ENCODE results near the gene CDKN2AIP.
A peak's percentile ranks its signal among the peaks of the same experiment; 100 is the strongest.

CDKN2AIP gene

DNA sequence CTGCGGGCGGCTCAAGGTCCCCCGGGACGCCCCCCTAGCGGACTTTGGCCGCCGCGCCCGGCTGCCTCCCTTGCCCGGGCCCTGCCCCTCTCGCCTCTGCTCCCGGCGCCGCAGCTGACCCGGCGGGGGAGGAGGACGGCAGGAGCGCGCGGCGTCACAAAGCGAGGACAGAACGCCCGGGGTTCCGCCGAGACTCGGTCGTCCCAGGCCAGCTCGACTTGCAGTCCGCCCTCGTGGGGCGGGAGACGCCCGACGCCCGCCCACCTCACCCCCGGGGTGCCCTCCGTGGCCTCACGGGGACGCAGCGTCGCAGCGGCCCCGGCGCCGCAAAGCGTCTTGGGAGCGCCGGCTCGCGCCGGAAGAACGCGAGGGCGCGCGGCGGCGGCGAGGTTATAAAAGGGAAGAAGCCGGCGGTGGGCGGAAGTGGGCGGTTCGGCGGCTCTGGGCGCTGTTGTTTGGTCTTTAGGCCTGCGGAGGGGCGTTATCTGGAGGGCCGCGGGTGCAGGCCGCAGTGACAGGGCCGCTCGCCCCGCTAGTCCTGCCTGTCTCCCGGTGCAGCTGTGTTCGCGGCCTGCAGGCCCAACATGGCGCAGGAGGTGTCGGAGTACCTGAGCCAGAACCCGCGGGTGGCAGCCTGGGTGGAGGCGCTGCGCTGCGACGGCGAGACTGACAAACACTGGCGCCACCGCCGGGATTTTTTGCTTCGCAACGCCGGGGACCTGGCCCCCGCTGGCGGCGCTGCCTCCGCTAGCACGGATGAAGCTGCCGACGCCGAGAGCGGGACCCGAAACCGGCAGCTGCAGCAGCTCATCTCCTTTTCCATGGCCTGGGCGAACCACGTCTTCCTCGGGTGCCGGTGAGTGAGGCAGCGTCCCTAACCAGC, at the start of gene CDKN2AIP:
TSS of gene CDKN2AIP (plus strand) at position 423 of the 883 bp plus-strand sequence. CDS start at position 585, 162 bp downstream.
- DNase-seq, result peak; percentile 98

DNA sequence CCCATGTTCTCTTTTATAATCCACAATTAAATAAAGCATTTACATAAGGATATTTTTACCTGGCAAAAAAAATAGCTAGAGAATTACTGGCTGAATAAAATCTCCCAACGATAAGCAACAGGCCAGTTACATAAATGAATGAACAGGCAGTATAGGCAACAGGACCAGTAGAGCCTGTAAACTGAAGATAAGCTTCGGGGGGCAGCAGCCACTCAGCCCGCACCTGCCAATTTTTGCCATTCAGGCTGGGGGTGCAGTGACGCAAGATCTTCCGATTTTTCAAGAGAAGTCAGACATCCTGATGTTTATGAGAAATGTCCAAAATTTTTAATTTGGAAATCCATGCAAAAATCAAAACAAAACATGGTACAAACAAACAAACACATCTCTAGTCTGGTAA, 49.0 kb upstream of the CDKN2AIP start:
- no peak for DNase-seq

DNA sequence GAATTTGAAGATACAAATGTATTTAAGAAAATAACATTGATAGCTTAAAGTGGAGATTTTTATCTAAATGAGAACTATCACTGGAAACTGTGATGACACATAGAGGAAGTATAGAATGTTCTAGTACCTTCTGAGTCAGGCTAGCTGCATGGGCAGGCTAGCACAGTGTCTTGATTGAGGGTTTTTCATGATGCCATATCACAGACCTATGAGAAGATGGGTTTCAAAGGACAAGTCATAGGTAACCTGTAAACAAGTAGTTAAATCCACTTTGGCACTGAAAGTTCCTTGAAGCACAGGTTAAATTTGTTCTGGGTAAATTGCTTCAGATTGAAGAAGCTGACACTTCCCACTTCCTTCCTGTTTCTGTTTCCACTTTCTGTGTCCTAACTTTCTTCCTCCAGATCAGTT, 48.2 kb upstream of the CDKN2AIP start:
- DNase-seq, result peak; percentile 30

GRCh38 chr4:183397741-183398297, 46.6 kb upstream of the CDKN2AIP start:
- DNase-seq, result no peak

DNA sequence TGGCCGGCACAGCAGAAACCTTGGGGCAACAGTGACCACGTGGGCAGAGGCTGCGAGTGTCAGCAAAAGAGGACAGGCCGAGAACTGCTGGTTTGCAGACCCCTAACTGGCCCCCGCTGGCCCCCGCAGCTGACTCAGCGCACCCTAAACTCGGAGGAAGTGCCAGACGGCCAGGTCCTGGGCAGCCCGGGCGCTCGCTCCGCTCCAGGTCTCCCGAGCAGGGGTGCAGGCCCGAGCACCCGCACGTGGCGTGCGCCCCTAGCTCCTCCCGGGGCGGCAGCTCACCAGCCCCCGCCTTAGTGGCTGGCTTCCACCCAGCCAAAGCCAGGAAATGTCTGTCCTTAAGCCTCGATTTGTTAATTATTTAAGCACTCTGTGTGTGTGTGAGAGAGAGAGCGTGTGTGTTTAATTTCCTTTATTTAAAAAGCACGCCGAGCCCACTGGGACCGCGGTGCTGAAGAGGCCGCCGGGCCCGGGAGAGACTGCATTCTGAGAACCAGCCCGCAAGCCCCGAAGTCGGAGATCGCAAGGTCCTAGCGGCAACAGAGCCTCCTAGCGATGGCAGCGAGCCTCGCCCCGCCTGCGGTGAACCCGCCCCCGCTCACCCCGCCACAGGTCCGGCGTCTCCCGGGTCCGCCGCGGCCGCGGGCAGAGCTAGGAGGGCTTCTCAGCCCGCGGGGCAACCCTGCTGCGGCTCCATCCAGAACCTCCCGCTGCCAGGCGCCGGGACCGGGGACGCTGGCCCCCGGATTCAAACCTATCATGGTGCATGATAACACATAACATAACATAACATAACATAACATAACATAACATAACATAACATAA, 45.9 kb upstream of the CDKN2AIP start:
- peak; percentile 61 for DNase-seq

DNA sequence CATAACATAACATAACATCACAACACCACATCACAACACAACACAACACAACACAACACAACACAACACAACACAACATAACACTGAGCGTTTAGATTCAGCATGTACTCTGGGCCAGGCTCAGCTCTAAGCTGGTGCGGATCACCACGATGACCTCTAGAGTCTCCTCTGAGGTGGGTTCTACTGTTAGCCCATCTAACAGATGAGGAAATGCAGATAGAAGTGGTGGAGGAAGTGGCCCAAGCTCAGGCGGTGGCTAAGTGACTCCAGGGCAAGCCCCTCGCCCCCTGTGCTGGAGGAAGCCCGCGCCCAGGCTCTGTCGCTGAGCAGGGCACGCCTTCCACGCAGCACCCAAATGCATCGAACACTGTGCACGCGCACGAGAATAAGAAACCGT, 45.3 kb upstream of the CDKN2AIP start:
- DNase-seq, result no peak

DNA sequence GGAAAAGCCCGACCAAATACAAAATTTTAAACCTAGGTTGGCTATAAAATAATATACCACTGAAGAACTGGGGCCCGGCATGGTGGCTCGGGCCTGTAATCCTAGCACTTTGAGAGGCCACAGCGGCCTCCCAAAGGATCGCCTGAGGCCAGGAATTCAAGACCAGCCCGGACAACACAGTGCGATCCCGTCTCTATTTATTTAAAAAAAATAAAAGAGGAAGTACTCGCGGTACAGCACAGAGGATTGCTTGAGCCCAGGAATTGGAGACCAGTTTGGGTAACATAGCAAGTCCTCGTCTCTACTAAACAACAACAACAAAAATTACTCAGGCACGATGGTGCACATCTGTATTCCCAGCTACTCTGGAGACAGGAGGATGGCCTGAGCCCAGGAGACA, 44.8 kb upstream of the CDKN2AIP start:
- DNase-seq, result peak; percentile 15

DNA sequence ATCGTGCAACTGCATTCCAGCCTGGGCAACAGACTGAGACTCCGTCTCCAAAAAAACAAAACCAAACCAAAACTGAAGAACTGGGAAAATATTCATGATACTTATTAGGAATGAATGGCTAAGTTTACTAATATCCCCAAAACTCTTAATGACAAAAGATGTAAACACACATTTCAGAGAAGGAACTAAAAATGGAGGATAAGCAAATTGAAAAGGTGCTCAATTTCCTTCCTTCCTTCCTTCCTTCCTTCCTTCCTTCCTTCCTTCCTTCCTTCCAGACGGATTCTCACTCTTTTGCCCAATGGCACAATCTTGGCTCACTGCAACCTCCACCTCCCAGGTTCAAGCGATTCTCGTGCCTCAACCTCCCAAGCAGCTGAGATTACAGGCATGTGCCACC, 44.4 kb upstream of the CDKN2AIP start:
- no peak for DNase-seq

DNA sequence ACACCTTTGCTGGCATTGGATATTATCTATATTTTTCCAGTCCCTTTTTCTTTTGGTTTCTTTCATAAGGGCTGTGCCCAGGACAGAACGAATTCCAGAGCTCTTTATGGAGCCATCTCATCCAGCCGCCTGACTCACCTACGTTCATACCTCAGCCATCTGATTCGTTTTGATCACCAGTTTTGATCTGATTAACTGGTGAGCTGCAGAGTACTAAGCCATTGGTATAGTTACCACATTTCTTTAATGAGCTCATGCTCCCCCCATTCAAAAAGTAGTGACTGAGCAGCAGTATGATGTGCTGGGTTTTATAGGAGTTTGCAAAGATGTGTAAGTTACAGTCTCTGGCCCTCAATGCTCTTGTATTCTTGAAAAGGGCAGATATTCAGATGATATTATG, 43.0 kb upstream of the CDKN2AIP start:
- DNase-seq, result no peak

DNA sequence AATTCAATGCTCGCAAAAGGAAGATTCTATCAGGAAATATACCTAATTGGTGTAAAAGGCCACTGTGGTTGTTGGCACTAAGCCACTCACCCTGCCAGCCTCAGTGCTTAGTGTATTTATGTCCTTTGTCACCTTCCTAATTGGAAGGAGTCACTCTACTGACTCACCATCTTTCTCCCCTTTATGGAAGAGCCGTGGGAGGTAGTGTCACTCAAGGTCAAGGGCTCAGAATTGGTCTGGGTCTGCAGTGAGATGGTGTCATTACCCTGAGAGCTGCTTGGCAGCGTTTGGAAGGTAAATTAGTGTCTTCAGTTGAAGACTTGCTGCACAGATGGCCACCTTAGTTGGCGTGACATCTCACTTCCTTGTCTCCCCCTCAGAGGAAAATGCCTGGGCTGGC, 41.7 kb upstream of the CDKN2AIP start:
- no peak for DNase-seq

DNA sequence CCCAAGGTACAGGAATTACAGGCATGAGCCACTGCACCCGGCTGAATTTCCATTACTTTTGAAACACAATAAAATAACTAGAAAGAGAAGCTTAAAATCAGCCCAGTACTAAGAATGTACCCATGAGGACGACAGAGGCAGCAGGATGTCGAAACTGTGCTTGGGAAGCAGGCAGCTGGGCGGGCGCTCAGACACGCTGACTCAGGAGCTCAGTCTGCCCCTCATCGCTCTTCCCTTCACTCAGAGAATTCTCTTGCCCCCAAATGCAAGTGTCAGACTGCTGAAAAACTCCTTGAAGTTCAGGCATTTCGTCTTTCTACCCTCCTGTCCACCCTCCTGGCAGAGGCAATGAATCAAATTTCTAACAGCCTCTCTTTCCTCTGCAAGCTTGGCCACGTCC, 41.0 kb upstream of the CDKN2AIP start:
- no peak for DNase-seq

DNA sequence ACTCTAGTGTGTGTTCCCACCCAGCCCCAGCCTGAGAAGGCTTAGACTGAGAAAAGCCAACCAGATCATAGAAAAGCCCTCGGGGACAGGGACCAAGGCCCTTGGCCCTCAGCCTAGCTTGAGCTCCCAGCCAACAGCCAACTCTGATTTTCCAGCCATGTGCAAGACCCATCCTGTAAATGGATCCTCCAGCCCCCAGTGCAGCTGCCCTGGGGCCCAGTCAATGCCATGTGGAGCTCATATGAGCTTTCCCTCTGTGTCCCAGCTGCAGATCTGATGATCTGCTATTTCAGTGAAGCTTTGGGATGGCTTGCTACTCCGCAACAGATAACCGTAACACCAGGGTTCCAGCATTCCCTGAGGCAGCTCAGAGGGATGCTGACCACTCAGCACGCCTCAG, 40.5 kb upstream of the CDKN2AIP start:
- no peak for DNase-seq

DNA sequence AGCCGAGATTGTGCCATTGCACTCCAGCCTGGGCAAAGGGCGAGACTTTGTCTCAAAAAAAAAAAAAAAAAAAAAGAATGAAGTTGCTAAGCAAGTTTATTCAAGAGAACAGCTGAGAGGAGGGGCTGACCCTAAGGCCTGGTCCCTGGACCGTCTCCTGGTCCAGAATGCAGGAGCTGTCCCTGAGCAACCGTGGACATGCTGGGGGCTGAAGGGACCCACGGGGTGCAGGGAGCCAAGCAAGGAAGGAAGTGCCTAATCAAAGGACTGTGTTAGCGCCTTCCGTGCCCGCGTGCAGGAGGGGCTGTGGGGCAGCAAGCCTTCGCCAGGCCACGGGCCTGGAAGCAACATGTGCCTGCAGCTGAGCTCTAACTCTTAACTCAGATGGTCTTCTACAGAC, 39.1 kb upstream of the CDKN2AIP start:
- DNase-seq, result no peak

DNA sequence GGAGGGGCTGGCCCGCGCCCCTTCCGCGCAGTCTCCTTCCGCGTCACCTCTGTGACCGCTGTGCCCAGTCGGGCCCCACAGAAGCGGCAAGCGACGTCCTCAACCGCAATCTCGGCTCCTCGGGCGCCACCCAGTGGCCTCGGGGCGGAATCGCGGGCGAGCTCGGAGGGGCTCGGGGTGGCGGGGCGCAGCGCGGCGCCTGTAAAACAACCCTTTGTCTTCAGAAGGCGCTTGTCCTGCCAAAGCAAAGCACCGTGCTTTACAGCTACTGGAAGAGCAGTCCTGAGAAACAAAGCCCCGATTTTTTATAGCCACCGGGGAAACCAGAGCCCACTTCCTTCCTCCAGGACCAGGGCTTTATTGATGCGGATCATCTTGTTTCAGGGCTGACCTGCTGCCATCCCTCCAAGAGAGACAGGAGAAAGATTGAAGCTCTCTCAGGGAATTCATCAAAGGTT, 37.3 kb upstream of the CDKN2AIP start:
- peak; percentile 88 for DNase-seq

- DNase-seq, result no peak
Measured at GRCh38 chr4:183407635-183408464, 36.6 kb upstream of the CDKN2AIP start.

DNA sequence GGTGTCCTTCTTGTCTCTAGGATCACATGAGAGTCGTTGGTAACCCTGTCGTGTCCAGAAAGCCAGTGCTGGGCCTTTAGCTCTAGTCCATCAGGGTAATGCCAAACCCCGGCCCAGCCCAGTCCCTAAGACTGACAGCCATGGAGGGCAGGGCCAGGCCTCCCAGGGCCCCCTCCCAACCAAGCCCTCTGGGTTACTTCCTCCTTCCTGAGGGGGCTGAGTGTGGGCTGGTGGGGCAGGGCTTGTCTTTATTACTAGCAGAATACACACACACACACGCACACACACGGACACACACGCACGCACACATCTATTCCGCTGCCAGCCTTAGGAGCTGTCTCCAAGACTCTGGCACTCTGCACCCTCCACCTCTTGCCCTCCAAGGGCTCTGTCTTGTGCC, 35.6 kb upstream of the CDKN2AIP start:
- no peak for DNase-seq

- DNase-seq, result no peak
Measured at GRCh38 chr4:183409483-183409882, 35.0 kb upstream of the CDKN2AIP start.

GRCh38 chr4:183409934-183410333, 34.5 kb upstream of the CDKN2AIP start:
- no peak for DNase-seq

DNA sequence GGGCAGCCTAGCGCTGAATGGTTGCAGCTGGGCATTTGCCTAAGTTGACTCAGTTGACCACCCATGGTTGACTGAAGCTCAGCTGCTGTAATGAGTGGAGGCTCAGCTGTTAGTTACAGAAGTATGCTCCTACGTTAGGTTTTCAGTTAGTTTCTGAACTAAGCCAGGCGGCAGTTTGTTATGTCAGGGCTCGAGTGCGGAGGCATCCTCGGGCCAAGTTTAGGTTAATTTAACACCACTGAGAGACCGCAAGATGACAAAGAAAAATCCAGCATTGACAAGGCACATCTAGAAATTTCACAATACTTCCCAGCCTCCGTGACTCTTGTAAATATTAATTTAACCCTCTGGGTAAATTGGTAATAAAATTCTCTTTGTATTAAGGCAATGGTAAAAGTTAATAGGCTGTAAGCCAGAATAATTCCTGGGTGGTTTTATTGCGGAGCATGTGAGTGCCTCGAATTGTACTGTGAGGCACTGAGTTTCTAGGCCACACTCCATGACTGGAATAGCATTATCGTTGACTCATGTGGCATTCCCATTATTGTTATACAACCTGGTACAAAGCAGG, 33.1 kb upstream of the CDKN2AIP start:
- no peak for DNase-seq

GRCh38 chr4:183412821-183413220, 31.6 kb upstream of the CDKN2AIP start:
- no peak for DNase-seq

- no peak for DNase-seq
Measured at GRCh38 chr4:183413234-183414200, 30.9 kb upstream of the CDKN2AIP start.
